ENCODE results near the gene SLC5A7. TPM values are rescaled to one million over a fixed set of nuclear protein-coding genes. Genes with fewer than 3 reads are reported as not detected.

SLC5A7 gene
- total and polyA plus RNA-seq, 2 of the 13 experiments (the other 11 are each of a cell fraction or from before 2014, with no cell fraction given), result not detected

- Histone ChIP-seq H3K9me3 (ENCODE audit: low read length) (no peaks in the 10 kb centered on the region), H3K36me3 (replicated peaks in 1 of 2; ENCODE audit: control insufficient read depth in 1 of 2, insufficient read depth in 2 of 2, low read length in 2 of 2) (no peaks in the 10 kb centered on the region), H2AFZ (ENCODE audit: low read length) (no peak overlapping the region), H3K4me1 (ENCODE audit: insufficient read depth, low read length) (no peaks in the 10 kb centered on the region), H3K79me2 (ENCODE audit: insufficient read depth, low read length) (no peaks in the 10 kb centered on the region), H3K27me3 (ENCODE audit: control insufficient read depth in 1 of 2, insufficient read depth in 2 of 2, low read length in 2 of 2) (no peaks in the 10 kb centered on the region), H4K20me1 (ENCODE audit: insufficient read depth, low read length) (no peaks in the 10 kb centered on the region), H3K9ac (ENCODE audit: insufficient read depth, low read depth, low read length) (no peak overlapping the region), H3K27ac (ENCODE audit: extremely low read length, insufficient read depth, low read length) (no peak overlapping the region), H3K4me3 (replicated peaks in 1 of 3; ENCODE audit: insufficient read depth in 1 of 3, low read depth in 2 of 3, low read length in 3 of 3) (no peak overlapping the region), H3K4me2 (ENCODE audit: low read depth, low read length) (no peak overlapping the region)
- FAIRE-seq (no peak), DNase-seq (ENCODE audit: low spot score) (no peak), ATAC-seq (no peak)
- POLR2A ChIA-PET, result no interaction called here
- BruUV-seq (replicated peaks), result no TSS peak
- WGBS (ENCODE audit: low lambda C conversion rate), result 13% methylated on average over 4 of the region's 4 CpGs
- no peak for TF ChIP-seq DBP (CRISPR knock-in tag; IDR thresholded peaks at IDR 0.05; ENCODE audit: not compliant biosample characterization)
- no peak for TF ChIP-seq GATA4 (IDR thresholded peaks at IDR 0.05; ENCODE audit: borderline replicate concordance, low read depth)
- no peak for TF ChIP-seq ZNF629 (CRISPR knock-in tag; conservative IDR thresholded peaks at IDR 0.05)
- no peak for TF ChIP-seq ARID4A (CRISPR knock-in tag; IDR thresholded peaks at IDR 0.05; ENCODE audit: borderline replicate concordance)
- no peak for TF ChIP-seq ELF4 (CRISPR knock-in tag; IDR thresholded peaks at IDR 0.05; ENCODE audit: borderline replicate concordance)
- no peak for TF ChIP-seq TBX3 (IDR thresholded peaks at IDR 0.05; ENCODE audit: borderline replicate concordance)
- TF ChIP-seq CREBL2 (CRISPR knock-in tag; IDR thresholded peaks at IDR 0.05; ENCODE audit: borderline replicate concordance), result no peak
- TF ChIP-seq ZNF205 (CRISPR knock-in tag; IDR thresholded peaks at IDR 0.05), result no peak
- intact Hi-C loops (cut with micrococcal nuclease; ENCODE audit: unreplicated experiment), result no loop called here
- in situ Hi-C loops (cut with HindIII; ENCODE audit: extremely low pct_ligation_motif_present, low pct_unique_long_range_greater_than_20kb), result no loop called here
- CTCF ChIA-PET (ENCODE audit: low intra/inter-chr PET ratio, low total read pairs), result no interaction called here
Measured at GRCh38 chr2:108061439-108062042, 75.2 kb downstream of the SLC5A7 start.

Other genes with a start within 250 kb of the SLC5A7 start
- not detected in 2 replicates for gene RGPD4, start 159.6 kb upstream of the SLC5A7 start, total RNA-seq (2016; rRNA removed; fragmentation: Illumina TruSeq; extraction: Trizol)
- gene RGPD4, start 159.6 kb upstream of the SLC5A7 start, polyA plus RNA-seq (2011; rRNA removed), result not detected in 2 replicates